ENCODE measurements around the gene RSRC1. TPM values are rescaled to one million over a fixed set of nuclear protein-coding genes. Genes with fewer than 3 reads are reported as not detected.

Gene RSRC1
- total and polyA plus RNA-seq, 2 of the 8 experiments (the other 6 are each of a cell fraction or from before 2014, with no cell fraction given), result 2.0 to 27.9 TPM

GRCh38 chr3:158368271-158368670, 258.4 kb downstream of the RSRC1 start (continued):
- no peak for TF ChIP-seq CTCF (IDR thresholded peaks at IDR 0.05; ENCODE audit: control extremely low read depth in 1 of 3, insufficient read depth in 1 of 3, low read depth in 1 of 3, low read length in 3 of 3)

Data from H1 (cell line).